H1 (cell line): ENCODE results near the gene MTCH1. TPM values are rescaled to one million over a fixed set of nuclear protein-coding genes. Genes with fewer than 3 reads are reported as not detected.

Source experiments
- BACH1 ChIP-seq: IDR thresholded peaks from 2 replicates; pipeline ENCODE4 v1.6.1; 2012; ENCODE audit warnings: low read length, improper control_type of control experiment
- BCL11A ChIP-seq, 2 experiments: IDR thresholded peaks; one replicate each; pipeline ENCODE4 v1.6.1; 2011; ENCODE audit warnings: low read depth in 2 of 2, low read length in 2 of 2, mild to moderate bottlenecking in 2 of 2
- HDAC6 ChIP-seq: IDR thresholded peaks from one replicate; pipeline ENCODE4 v1.7.1; 2012; ENCODE audit warnings: low read depth, mild to moderate bottlenecking, inconsistent platforms, low read length, moderate library complexity
- KDM5A ChIP-seq: fragments of 200-600 bp; IDR thresholded peaks from 2 replicates; pipeline ENCODE4 v1.7.1; 2012; ENCODE audit warnings: mild to moderate bottlenecking, low read length, inconsistent platforms, mixed read lengths
- NANOG ChIP-seq: IDR thresholded peaks from 2 replicates; pipeline ENCODE4 v1.6.1; 2011; ENCODE audit warnings: low read length, low read depth, mild to moderate bottlenecking, inconsistent platforms; ENCODE audit not compliant: insufficient read depth, poor library complexity, severe bottlenecking
- POU5F1 ChIP-seq: IDR thresholded peaks from 2 replicates; pipeline ENCODE4 v1.6.1; 2011; ENCODE audit warnings: low read depth, mild to moderate bottlenecking, low read length, moderate library complexity
- SAP30 ChIP-seq: fragments of 300-600 bp; sonication (generic); IDR thresholded peaks from 2 replicates; pipeline ENCODE4 v1.7.1; 2012; ENCODE audit warnings: low read length, moderate library complexity, mild to moderate bottlenecking, inconsistent platforms; ENCODE audit not compliant: insufficient read depth, insufficient replicate concordance
- TAF7 ChIP-seq: optimal IDR thresholded peaks from 2 replicates; pipeline ENCODE3; 2011; ENCODE audit warnings: low read depth, mild to moderate bottlenecking, inconsistent platforms, low read length, moderate library complexity, borderline replicate concordance
- polyA plus RNA-seq, 7 experiments: library from polyadenylated mRNA; depleted of rRNA in 3 of 7; stranded (reverse) in 5 of 7; unstranded in 2 of 7; fragments of >200 nt in 5 of 7; fragments of 200-250 nt in 2 of 7; gene quantifications; 1 replicate in 5 of 7; 2 replicates in 1 of 7; 4 replicates in 1 of 7; pipeline versions ENCODE4 v1.2.1 to v1.2.3, GENCODE V29; 2011 to 2013; ENCODE audit warnings: missing spikeins in 2 of 7, mixed read lengths in 2 of 7
- total RNA-seq: library from RNA; stranded (reverse); fragmentation: NEBNext Ultra II Directional; extraction: Animal tissue kit (Norgen Biotek cat#: 25700); gene quantifications from 2 replicates; pipeline ENCODE4 v1.2.1, GENCODE V29; 2021
- TF ChIP-seq, protein P1 (sequence below): fragments of 300-600 bp; sonication (generic); IDR thresholded peaks from 2 replicates; pipeline ENCODE4 v1.7.1; 2012; ENCODE audit warnings: low read length, moderate library complexity, mild to moderate bottlenecking, inconsistent platforms; ENCODE audit not compliant: insufficient replicate concordance

MTCH1 gene
- total and polyA plus RNA-seq, 2 of the 8 experiments (the other 6 are each of a cell fraction or from before 2014, with no cell fraction given) = 169 to 214 TPM

DNA sequence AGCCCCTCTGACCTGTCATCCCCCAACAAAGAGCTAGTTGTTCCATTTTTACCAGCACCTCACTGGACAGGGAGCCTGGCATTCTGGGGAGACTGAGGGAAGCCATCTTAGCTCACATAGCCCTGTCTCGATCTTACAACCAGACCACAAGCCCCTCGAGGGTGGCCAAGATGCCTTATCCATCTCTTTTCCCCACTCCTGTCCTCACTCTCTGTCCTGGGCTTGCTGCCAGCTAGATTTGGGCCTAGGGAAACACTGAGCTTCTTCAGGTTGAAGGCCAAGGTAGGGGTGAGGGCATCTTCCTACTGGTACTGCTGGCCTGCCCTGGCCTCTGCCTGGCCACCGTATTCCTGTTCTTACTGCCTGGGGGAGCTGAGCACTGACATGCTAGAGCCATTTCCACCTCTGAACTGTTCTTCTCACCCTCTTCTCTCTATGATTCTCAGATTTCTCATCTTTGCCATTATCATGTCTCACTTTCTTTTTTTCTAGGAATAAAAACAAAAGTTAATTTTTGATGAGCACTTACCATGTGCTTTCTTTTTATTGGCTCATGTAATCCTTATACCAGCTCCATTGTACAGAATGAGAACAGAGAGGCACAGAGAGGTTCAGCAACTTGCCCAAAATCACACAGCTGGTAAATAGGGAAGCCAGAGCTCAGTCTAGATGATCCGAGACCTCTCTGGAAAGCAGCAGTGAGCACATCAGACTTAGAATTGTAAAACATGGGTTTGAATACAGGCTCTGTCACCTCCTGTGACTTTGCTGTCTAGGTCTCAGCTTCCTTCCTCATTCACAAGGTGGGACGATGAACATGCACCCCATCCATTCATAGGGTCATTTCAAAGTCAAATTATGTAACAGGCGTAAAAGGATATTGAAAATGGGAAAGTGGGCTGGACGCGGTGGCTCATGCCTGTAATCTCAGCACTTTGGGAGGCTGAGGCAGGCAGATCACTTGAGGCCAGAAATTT lies 48.1 kb upstream of the MTCH1 start (continued):
- TF ChIP-seq, protein P1, sequence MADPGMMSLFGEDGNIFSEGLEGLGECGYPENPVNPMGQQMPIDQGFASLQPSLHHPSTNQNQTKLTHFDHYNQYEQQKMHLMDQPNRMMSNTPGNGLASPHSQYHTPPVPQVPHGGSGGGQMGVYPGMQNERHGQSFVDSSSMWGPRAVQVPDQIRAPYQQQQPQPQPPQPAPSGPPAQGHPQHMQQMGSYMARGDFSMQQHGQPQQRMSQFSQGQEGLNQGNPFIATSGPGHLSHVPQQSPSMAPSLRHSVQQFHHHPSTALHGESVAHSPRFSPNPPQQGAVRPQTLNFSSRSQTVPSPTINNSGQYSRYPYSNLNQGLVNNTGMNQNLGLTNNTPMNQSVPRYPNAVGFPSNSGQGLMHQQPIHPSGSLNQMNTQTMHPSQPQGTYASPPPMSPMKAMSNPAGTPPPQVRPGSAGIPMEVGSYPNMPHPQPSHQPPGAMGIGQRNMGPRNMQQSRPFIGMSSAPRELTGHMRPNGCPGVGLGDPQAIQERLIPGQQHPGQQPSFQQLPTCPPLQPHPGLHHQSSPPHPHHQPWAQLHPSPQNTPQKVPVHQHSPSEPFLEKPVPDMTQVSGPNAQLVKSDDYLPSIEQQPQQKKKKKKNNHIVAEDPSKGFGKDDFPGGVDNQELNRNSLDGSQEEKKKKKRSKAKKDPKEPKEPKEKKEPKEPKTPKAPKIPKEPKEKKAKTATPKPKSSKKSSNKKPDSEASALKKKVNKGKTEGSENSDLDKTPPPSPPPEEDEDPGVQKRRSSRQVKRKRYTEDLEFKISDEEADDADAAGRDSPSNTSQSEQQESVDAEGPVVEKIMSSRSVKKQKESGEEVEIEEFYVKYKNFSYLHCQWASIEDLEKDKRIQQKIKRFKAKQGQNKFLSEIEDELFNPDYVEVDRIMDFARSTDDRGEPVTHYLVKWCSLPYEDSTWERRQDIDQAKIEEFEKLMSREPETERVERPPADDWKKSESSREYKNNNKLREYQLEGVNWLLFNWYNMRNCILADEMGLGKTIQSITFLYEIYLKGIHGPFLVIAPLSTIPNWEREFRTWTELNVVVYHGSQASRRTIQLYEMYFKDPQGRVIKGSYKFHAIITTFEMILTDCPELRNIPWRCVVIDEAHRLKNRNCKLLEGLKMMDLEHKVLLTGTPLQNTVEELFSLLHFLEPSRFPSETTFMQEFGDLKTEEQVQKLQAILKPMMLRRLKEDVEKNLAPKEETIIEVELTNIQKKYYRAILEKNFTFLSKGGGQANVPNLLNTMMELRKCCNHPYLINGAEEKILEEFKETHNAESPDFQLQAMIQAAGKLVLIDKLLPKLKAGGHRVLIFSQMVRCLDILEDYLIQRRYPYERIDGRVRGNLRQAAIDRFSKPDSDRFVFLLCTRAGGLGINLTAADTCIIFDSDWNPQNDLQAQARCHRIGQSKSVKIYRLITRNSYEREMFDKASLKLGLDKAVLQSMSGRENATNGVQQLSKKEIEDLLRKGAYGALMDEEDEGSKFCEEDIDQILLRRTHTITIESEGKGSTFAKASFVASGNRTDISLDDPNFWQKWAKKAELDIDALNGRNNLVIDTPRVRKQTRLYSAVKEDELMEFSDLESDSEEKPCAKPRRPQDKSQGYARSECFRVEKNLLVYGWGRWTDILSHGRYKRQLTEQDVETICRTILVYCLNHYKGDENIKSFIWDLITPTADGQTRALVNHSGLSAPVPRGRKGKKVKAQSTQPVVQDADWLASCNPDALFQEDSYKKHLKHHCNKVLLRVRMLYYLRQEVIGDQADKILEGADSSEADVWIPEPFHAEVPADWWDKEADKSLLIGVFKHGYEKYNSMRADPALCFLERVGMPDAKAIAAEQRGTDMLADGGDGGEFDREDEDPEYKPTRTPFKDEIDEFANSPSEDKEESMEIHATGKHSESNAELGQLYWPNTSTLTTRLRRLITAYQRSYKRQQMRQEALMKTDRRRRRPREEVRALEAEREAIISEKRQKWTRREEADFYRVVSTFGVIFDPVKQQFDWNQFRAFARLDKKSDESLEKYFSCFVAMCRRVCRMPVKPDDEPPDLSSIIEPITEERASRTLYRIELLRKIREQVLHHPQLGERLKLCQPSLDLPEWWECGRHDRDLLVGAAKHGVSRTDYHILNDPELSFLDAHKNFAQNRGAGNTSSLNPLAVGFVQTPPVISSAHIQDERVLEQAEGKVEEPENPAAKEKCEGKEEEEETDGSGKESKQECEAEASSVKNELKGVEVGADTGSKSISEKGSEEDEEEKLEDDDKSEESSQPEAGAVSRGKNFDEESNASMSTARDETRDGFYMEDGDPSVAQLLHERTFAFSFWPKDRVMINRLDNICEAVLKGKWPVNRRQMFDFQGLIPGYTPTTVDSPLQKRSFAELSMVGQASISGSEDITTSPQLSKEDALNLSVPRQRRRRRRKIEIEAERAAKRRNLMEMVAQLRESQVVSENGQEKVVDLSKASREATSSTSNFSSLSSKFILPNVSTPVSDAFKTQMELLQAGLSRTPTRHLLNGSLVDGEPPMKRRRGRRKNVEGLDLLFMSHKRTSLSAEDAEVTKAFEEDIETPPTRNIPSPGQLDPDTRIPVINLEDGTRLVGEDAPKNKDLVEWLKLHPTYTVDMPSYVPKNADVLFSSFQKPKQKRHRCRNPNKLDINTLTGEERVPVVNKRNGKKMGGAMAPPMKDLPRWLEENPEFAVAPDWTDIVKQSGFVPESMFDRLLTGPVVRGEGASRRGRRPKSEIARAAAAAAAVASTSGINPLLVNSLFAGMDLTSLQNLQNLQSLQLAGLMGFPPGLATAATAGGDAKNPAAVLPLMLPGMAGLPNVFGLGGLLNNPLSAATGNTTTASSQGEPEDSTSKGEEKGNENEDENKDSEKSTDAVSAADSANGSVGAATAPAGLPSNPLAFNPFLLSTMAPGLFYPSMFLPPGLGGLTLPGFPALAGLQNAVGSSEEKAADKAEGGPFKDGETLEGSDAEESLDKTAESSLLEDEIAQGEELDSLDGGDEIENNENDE = no peak
- no peak for TF ChIP-seq HDAC6
- no peak for TF ChIP-seq NANOG
- TF ChIP-seq KDM5A = no peak
- TF ChIP-seq SAP30 = no peak
- TF ChIP-seq POU5F1 = no peak
- no peak for TF ChIP-seq TAF7
- no peak for TF ChIP-seq BCL11A (IDR thresholded peaks at IDR 0.05; ENCODE audit: low read depth in 2 of 2, low read length in 2 of 2)
- no peak for TF ChIP-seq BACH1
